Brain microvascular endothelial cell (primary cell): ENCODE measurements around the gene ADGRD1.

Experiments
- DNase-seq: peaks from one replicate; pipeline ENCODE4 v3.0.0-alpha.2; 2020
- H3K27ac ChIP-seq: fragments of 250-450 bp; sonication (Bioruptor Pico); 2 replicates; pipeline ENCODE4 v1.5.1; 2020; ENCODE audit warnings: mild to moderate bottlenecking, moderate library complexity
- H3K27me3 ChIP-seq: fragments of 250-450 bp; sonication (Bioruptor Pico); replicated peaks from 2 replicates; pipeline ENCODE4 v1.5.1; 2020; ENCODE audit warnings: mild to moderate bottlenecking
- H3K36me3 ChIP-seq: fragments of 250-450 bp; sonication (Bioruptor Pico); replicated peaks from 2 replicates; pipeline ENCODE4 v1.5.1; 2020; ENCODE audit warnings: mild to moderate bottlenecking
- H3K4me3 ChIP-seq: 2 replicates; pipeline ENCODE4 v1.5.1; 2011; ENCODE audit warnings: low read depth, mild to moderate bottlenecking, control low read depth, low read length, moderate library complexity
- in situ Hi-C: cut with HindIII; loops from 2 replicates; pipeline ENCODE4 v1.10.0; 2017; ENCODE audit warnings: low sequenced_read_pairs, low pct_ligation_motif_present
- TF ChIP-seq, protein P1 (sequence below): IDR thresholded peaks from 2 replicates; pipeline ENCODE4 v1.5.1; 2011; ENCODE audit warnings: low read depth, mild to moderate bottlenecking, moderate library complexity, low read length, control low read depth, inconsistent platforms; ENCODE audit errors: missing control alignments

ADGRD1 gene

GRCh38 chr12:131003036-131003715, 49.5 kb downstream of the ADGRD1 start:
- H3K4me3 ChIP-seq, result no peak overlapping the region
- H3K27ac ChIP-seq, result no peak overlapping the region
- H3K36me3 ChIP-seq, result no peaks in the 10 kb centered on the region
- H3K27me3 ChIP-seq, result no peaks in the 10 kb centered on the region
- no peak for DNase-seq
- TF ChIP-seq, protein P1, sequence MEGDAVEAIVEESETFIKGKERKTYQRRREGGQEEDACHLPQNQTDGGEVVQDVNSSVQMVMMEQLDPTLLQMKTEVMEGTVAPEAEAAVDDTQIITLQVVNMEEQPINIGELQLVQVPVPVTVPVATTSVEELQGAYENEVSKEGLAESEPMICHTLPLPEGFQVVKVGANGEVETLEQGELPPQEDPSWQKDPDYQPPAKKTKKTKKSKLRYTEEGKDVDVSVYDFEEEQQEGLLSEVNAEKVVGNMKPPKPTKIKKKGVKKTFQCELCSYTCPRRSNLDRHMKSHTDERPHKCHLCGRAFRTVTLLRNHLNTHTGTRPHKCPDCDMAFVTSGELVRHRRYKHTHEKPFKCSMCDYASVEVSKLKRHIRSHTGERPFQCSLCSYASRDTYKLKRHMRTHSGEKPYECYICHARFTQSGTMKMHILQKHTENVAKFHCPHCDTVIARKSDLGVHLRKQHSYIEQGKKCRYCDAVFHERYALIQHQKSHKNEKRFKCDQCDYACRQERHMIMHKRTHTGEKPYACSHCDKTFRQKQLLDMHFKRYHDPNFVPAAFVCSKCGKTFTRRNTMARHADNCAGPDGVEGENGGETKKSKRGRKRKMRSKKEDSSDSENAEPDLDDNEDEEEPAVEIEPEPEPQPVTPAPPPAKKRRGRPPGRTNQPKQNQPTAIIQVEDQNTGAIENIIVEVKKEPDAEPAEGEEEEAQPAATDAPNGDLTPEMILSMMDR, result no peak
- in situ Hi-C loops, result no loop called here

GRCh38 chr12:131003716-131004045, 50.0 kb downstream of the ADGRD1 start:
- no peak overlapping the region for H3K4me3 ChIP-seq
- TF ChIP-seq, protein P1, result no peak
- in situ Hi-C loops, result no loop called here

GRCh38 chr12:131004166-131004565, 50.5 kb downstream of the ADGRD1 start:
- in situ Hi-C loops, result no loop called here

More at GRCh38 chr12:131003716-131004045, 50.0 kb downstream of the ADGRD1 start:
- Histone ChIP-seq H3K36me3 (no peaks in the 10 kb centered on the region), H3K27ac (no peak overlapping the region), H3K27me3 (no peaks in the 10 kb centered on the region)
- DNase-seq, result no peak

GRCh38 chr12:131005161-131006035, 51.7 kb downstream of the ADGRD1 start:
- H3K27ac ChIP-seq, result no peak overlapping the region
- H3K36me3 ChIP-seq, result no peaks in the 10 kb centered on the region
- H3K27me3 ChIP-seq, result no peaks in the 10 kb centered on the region
- TF ChIP-seq, protein P1, result no peak
- in situ Hi-C loops, result no loop called here
- DNase-seq, result no peak
- no peak overlapping the region for H3K4me3 ChIP-seq

More at GRCh38 chr12:131004166-131004565, 50.5 kb downstream of the ADGRD1 start:
- no peak overlapping the region for H3K4me3 ChIP-seq
- TF ChIP-seq, protein P1, result no peak
- no peaks in the 10 kb centered on the region for H3K27me3 ChIP-seq
- no peak overlapping the region for H3K27ac ChIP-seq
- no peaks in the 10 kb centered on the region for H3K36me3 ChIP-seq
- no peak for DNase-seq

- DNase-seq, result no peak
- TF ChIP-seq, protein P1, result no peak
- no peak overlapping the region for H3K27ac ChIP-seq
- in situ Hi-C loops, result no loop called here
- H3K27me3 ChIP-seq, result no peaks in the 10 kb centered on the region
- no peak overlapping the region for H3K4me3 ChIP-seq
- no peaks in the 10 kb centered on the region for H3K36me3 ChIP-seq
Measured at GRCh38 chr12:131006036-131006735, 52.5 kb downstream of the ADGRD1 start.
